HEK293T (cell line): ENCODE measurements around the gene THAP11.

ENCODE experiments used
- CTCF ChIA-PET: fragments of 350-600 bp; formaldehyde crosslinking; extraction: SDS; loops from one replicate; lab custom pipeline; 2021; ENCODE audit warnings: antibody characterized with exemption, inconsistent platforms; lab: Yijun Ruan, JAX
- POLR2A ChIA-PET: fragments of 350-600 bp; formaldehyde crosslinking; extraction: SDS; loops from one replicate; lab custom pipeline; 2020; ENCODE audit warnings: antibody characterized with exemption, inconsistent platforms; lab: Yijun Ruan, JAX
- DNase-seq: peaks from one replicate; pipeline ENCODE4 v3.0.0; 2012; ENCODE audit warnings: mixed read lengths; ENCODE audit errors: extremely low spot score
- ARNT ChIP-seq: fragments of 450-650 bp; IDR thresholded peaks from 2 replicates; pipeline ENCODE4 v1.6.1; 2017; ENCODE audit warnings: mild to moderate bottlenecking
- BHLHE40 ChIP-seq: fragments of 450-650 bp; IDR thresholded peaks from 2 replicates; pipeline ENCODE4 v1.6.1; 2016; ENCODE audit warnings: mild to moderate bottlenecking, moderate library complexity, borderline replicate concordance
- CTBP1 ChIP-seq: fragments of 450-650 bp; IDR thresholded peaks from 2 replicates; pipeline ENCODE4 v1.6.1; 2016; ENCODE audit warnings: borderline replicate concordance
- ELF4 ChIP-seq: fragments of 450-650 bp; IDR thresholded peaks from 2 replicates; pipeline ENCODE4 v1.6.1; 2017; ENCODE audit warnings: antibody characterized with exemption
- FOXA1 ChIP-seq: fragments of 450-650 bp; IDR thresholded peaks from 2 replicates; pipeline ENCODE4 v1.6.1; 2016; ENCODE audit warnings: mild to moderate bottlenecking
- FOXK2 ChIP-seq: fragments of 450-650 bp; IDR thresholded peaks from 2 replicates; pipeline ENCODE4 v1.6.1; 2016; ENCODE audit warnings: mild to moderate bottlenecking
- FOXM1 ChIP-seq: fragments of 450-650 bp; IDR thresholded peaks from 2 replicates; pipeline ENCODE4 v1.6.1; 2017; ENCODE audit warnings: mild to moderate bottlenecking, borderline replicate concordance
- HDGF ChIP-seq: fragments of 450-650 bp; IDR thresholded peaks from 2 replicates; pipeline ENCODE4 v1.6.1; 2017; ENCODE audit warnings: antibody characterized with exemption, borderline replicate concordance
- L3MBTL2 ChIP-seq: fragments of 450-650 bp; conservative IDR thresholded peaks from 2 replicates; pipeline ENCODE4 v1.6.1; 2016; ENCODE audit warnings: mild to moderate bottlenecking
- LEF1 ChIP-seq: fragments of 450-650 bp; IDR thresholded peaks from 2 replicates; pipeline ENCODE4 v1.6.1; 2017; ENCODE audit warnings: mild to moderate bottlenecking, borderline replicate concordance
- NFRKB ChIP-seq: fragments of 450-650 bp; IDR thresholded peaks from 2 replicates; pipeline ENCODE4 v1.6.1; 2016; ENCODE audit warnings: mild to moderate bottlenecking, moderate library complexity
- PKNOX1 ChIP-seq: fragments of 450-650 bp; IDR thresholded peaks from 2 replicates; pipeline ENCODE4 v1.6.1; 2016
- SP1 ChIP-seq: fragments of 450-650 bp; IDR thresholded peaks from 2 replicates; pipeline ENCODE4 v1.6.1; 2017
- SUZ12 ChIP-seq: fragments of 450-650 bp; IDR thresholded peaks from 2 replicates; pipeline ENCODE4 v1.6.1; 2016; ENCODE audit warnings: mild to moderate bottlenecking
- TARDBP ChIP-seq: fragments of 450-650 bp; IDR thresholded peaks from 2 replicates; pipeline ENCODE4 v1.6.1; 2016
- ZNF384 ChIP-seq: fragments of 450-650 bp; IDR thresholded peaks from 2 replicates; pipeline ENCODE4 v1.6.1; 2016

The THAP11 gene

DNA sequence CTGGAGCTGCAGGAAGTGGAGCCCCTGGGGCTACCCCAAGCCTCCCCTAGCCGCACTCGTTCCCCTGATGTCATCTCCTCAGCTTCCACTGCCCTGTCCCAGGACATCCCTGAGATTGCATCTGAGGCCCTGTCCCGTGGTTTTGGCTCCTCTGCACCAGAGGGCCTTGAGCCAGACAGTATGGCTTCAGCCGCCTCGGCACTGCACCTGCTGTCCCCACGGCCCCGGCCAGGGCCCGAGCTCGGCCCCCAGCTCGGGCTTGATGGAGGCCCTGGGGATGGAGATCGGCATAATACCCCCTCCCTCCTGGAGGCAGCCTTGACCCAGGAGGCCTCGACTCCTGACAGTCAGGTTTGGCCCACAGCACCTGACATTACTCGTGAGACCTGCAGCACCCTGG is 38.5 kb downstream of the THAP11 start:
- ChIA-PET CTCF (no interaction called here), POLR2A (interaction anchor here (1.4 kb wide), 1 partner anchor 34 kb away, joined by 3 read pairs; the partner anchor contains the start of gene NUTF2)
- TF ChIP-seq SP1: no peak
- no peak for DNase-seq

DNA sequence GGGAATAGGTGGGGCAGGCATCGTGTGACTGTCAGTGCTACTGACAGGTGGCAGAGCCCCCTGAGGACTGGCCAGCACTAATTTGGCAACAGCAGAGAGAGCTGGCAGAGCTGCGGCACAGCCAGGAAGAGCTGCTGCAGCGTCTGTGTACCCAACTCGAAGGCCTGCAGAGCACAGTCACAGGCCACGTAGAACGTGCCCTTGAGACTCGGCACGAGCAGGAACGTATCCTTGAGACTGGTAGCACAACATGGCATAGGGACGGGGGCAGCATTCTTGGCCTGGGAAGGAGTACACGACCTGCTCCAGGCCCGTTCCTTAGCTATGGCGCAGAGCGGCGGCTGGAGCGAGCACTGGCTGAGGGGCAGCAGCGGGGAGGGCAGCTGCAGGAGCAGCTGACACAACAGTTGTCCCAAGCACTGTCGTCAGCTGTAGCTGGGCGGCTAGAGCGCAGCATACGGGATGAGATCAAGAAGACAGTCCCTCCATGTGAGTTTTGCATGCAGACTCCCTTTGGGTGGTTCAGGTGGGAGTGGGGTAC is 39.6 kb downstream of the THAP11 start:
- no peak for TF ChIP-seq BHLHE40
- TF ChIP-seq LEF1: no peak
- no peak for TF ChIP-seq ZNF384
- no peak for TF ChIP-seq CTBP1
- no peak for TF ChIP-seq PKNOX1
- TF ChIP-seq L3MBTL2: no peak
- TF ChIP-seq FOXK2: no peak
- no peak for TF ChIP-seq TARDBP
- no peak for TF ChIP-seq SP1
- no peak for TF ChIP-seq ELF4
- TF ChIP-seq HDGF: no peak
- no peak for TF ChIP-seq FOXA1
- TF ChIP-seq SUZ12: no peak
- TF ChIP-seq NFRKB: no peak
- no peak for TF ChIP-seq FOXM1
- DNase-seq: no peak
- ChIA-PET CTCF (interaction anchor here (0.5 kb wide), 1 partner anchor 57 kb away, joined by 3 read pairs; no protein-coding TSS in a partner anchor), POLR2A (interaction anchor here (1.1 to 1.4 kb wide), 3 partner anchors 9 to 35 kb away, joined by 3 to 6 read pairs (median 3); partner anchors contain the start of genes EDC4 and NUTF2)

DNA sequence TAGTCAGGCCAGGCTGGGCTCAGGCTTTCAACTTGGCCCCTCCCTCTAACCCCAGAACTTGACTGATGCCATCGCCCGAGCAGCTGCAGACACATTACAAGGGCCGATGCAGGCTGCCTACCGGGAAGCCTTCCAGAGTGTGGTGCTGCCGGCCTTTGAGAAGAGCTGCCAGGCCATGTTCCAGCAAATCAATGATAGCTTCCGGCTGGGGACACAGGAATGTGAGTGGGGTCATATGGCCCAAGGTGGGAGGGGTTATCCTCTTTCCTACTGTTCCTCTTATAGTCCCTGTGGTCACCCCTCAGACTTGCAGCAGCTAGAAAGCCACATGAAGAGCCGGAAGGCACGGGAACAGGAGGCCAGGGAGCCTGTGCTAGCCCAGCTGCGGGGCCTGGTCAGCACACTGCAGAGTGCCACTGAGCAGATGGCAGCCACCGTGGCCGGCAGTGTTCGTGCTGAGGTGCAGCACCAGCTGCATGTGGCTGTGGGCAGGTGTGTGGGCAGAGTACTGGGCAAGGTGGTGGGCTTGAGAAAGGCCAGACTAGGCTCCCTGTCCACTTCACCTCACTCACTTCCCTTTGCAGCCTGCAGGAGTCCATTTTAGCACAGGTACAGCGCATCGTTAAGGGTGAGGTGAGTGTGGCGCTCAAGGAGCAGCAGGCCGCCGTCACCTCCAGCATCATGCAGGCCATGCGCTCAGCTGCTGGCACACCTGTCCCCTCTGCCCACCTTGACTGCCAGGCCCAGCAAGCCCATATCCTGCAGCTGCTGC is 40.4 kb downstream of the THAP11 start:
- no peak for DNase-seq
- POLR2A ChIA-PET: interaction anchor here (0.6 to 1.7 kb wide), 5 partner anchors 9 to 53 kb away, joined by 3 to 6 read pairs (median 4); partner anchors contain the start of gene EDC4

GRCh38 chr16:67883146-67883871 is 41.2 kb downstream of the THAP11 start:
- DNase-seq: no peak
- CTCF ChIA-PET: interaction anchor here (0.6 to 2.3 kb wide), 15 partner anchors 9 to 233 kb away, joined by 3 to 8 read pairs (median 5); partner anchors contain the start of genes CTRL and EDC4
- POLR2A ChIA-PET: interaction anchor here (1.2 to 1.7 kb wide), 5 partner anchors 9 to 52 kb away, joined by 3 to 4 read pairs (median 4); no protein-coding TSS in a partner anchor
- TF ChIP-seq LEF1 (no peak), SP1 (no peak), CTBP1 (no peak), FOXA1 (no peak), SUZ12 (no peak), PKNOX1 (no peak), FOXK2 (no peak), NFRKB (no peak), ZNF384 (no peak), ARNT (no peak), HDGF (no peak)

More for the DNA sequence above, 40.4 kb downstream of the THAP11 start:
- TF ChIP-seq NFRKB: no peak
- TF ChIP-seq ELF4: no peak
- TF ChIP-seq PKNOX1: no peak
- TF ChIP-seq SUZ12: no peak
- TF ChIP-seq FOXK2: no peak
- CTCF ChIA-PET: interaction anchor here (0.7 to 2.3 kb wide), 4 partner anchors 14 to 66 kb away, joined by 5 to 8 read pairs (median 5); no protein-coding TSS in a partner anchor

DNA sequence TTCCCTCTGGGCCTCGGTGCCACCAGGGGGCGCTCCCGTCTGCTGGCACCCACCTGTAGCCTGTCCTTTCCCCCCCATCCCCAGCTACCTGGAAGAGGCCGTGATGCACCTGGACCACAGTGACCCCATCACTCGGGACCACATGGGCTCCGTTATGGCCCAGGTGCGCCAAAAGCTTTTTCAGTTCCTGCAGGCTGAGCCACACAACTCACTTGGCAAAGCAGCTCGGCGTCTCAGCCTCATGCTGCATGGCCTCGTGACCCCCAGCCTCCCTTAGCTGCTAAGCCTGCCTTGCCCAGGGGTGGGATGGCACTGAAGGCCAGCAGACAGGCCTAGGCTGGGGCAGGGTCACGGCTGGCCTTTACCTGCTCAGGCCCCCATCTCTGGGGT is 41.7 kb downstream of the THAP11 start:
- DNase-seq: peak; percentile 74
- POLR2A ChIA-PET: interaction anchor here (1.4 to 1.7 kb wide), 4 partner anchors 8 to 52 kb away, joined by 3 to 4 read pairs (median 4); no protein-coding TSS in a partner anchor
- TF ChIP-seq ARNT (no peak), L3MBTL2 (no peak), HDGF (no peak), SUZ12 (no peak), SP1 (no peak), PKNOX1 (no peak), FOXA1 (no peak), BHLHE40 (no peak), FOXK2 (no peak), ELF4 (no peak), CTBP1 (no peak), ZNF384 (no peak), NFRKB (no peak), TARDBP (no peak)
- CTCF ChIA-PET: interaction anchor here (0.5 to 2.3 kb wide), 19 partner anchors 9 to 282 kb away, joined by 3 to 8 read pairs (median 5); partner anchors contain the start of genes CTRL and EDC4
